Type B pancreatic cell (in vitro differentiated cells): ENCODE results near the gene MADD. TPM values are rescaled to one million over a fixed set of nuclear protein-coding genes. Genes with fewer than 3 reads are reported as not detected.

Experiments used
- DNase-seq: peaks from one replicate; pipeline ENCODE4 v3.0.0; 2021; ENCODE audit warnings: mixed read lengths; ENCODE audit not compliant: unreplicated experiment; ENCODE audit errors: extremely low spot score
- H3K27ac Mint-ChIP-seq: 2 replicates; pipeline ENCODE4 v1.8.0; 2021; ENCODE audit warnings: mild to moderate bottlenecking, mixed read lengths
- H3K27me3 Mint-ChIP-seq: 2 replicates; pipeline ENCODE4 v1.8.0; 2021; ENCODE audit warnings: mixed read lengths
- H3K36me3 Mint-ChIP-seq: 2 replicates; pipeline ENCODE4 v1.8.0; 2021; ENCODE audit warnings: mixed read lengths
- H3K4me1 Mint-ChIP-seq: one replicate; pipeline ENCODE4 v1.8.0; 2021; ENCODE audit warnings: mixed read lengths; ENCODE audit not compliant: unreplicated experiment
- H3K4me3 Mint-ChIP-seq: 2 replicates; pipeline ENCODE4 v1.8.0; 2021; ENCODE audit warnings: mild to moderate bottlenecking, mixed read lengths
- H3K9me3 Mint-ChIP-seq: 2 replicates; pipeline ENCODE4 v1.8.0; 2021; ENCODE audit warnings: mixed read lengths
- total RNA-seq: library from RNA; stranded (reverse); gene quantifications from 2 replicates; pipeline ENCODE4 v1.2.1, GENCODE V29; 2021; ENCODE audit warnings: low replicate concordance
- TF ChIP-seq, protein P1 (sequence below): fragments of 200-600 bp; sonication (generic); conservative IDR thresholded peaks from 2 replicates; pipeline ENCODE4 v1.5.0; 2021; ENCODE audit warnings: antibody characterized with exemption, mild to moderate bottlenecking

MADD gene
- total RNA-seq, 1 donor from 2014 or later = 47.7 TPM

DNA sequence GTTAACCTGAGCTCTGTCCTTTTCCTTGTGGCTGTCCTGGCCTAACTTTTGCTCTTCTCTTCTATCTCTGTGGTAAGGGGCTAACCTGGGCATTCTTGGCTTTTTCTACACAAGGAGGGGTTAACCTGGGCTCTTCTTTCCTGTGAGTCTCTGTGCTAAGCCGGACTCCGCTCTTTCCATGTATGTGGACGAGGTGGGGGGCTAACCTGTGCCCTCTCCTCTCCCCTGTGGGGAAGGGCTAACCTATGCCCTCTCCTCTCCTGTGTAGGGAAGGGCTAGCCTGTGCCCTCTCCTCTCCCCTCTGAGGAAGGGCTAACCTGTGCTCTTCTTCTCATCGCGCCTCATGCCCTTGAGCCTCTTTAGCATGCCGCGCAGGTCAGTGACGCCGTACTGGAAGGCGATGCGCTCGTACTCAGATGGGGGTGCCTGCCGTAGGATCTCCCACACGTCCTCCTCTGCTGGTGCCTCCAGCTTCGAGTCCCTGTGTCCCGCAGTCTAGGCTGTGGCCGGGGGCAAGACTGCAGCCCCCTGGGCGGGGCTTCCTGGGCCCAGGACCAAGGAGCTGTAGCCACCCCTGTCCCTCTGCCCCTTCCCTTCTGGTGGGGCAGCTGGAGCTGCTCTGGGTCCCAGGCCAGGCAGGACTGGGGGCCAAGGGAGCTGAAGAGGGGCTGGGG lies 76.1 kb downstream of the MADD start:
- no peak overlapping the region for H3K4me3 Mint-ChIP-seq
- H3K27me3 Mint-ChIP-seq = no peaks in the 10 kb centered on the region
- peaks cover 12% of the 10 kb centered on the region for H3K4me1 Mint-ChIP-seq
- H3K36me3 Mint-ChIP-seq = no peaks in the 10 kb centered on the region
- DNase-seq = no peak
- no peak overlapping the region for H3K27ac Mint-ChIP-seq
- TF ChIP-seq, protein P1, sequence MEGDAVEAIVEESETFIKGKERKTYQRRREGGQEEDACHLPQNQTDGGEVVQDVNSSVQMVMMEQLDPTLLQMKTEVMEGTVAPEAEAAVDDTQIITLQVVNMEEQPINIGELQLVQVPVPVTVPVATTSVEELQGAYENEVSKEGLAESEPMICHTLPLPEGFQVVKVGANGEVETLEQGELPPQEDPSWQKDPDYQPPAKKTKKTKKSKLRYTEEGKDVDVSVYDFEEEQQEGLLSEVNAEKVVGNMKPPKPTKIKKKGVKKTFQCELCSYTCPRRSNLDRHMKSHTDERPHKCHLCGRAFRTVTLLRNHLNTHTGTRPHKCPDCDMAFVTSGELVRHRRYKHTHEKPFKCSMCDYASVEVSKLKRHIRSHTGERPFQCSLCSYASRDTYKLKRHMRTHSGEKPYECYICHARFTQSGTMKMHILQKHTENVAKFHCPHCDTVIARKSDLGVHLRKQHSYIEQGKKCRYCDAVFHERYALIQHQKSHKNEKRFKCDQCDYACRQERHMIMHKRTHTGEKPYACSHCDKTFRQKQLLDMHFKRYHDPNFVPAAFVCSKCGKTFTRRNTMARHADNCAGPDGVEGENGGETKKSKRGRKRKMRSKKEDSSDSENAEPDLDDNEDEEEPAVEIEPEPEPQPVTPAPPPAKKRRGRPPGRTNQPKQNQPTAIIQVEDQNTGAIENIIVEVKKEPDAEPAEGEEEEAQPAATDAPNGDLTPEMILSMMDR = no peak
- H3K9me3 Mint-ChIP-seq = no peaks in the 10 kb centered on the region

DNA sequence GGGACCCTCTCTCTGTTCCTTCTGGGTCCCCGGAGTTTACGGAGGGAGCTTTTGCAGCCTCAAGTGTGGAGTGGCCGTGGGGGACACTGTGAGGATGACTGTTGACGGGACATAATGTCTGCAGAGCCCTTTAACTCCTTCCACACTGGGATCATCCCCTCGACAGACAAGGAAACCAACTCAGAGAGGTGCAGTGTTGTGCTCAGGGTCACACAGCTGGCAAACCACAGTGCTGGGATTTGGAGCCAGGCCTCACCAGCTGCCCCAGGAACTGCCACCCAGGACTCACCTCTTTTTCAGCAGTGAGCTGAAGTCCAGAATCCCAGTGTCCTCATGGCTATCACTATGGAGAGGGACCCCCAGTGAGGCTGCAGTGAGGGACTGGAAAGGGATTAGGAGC lies 77.2 kb downstream of the MADD start:
- H3K4me1 Mint-ChIP-seq = peaks cover 5% of the 10 kb centered on the region
- no peak overlapping the region for H3K4me3 Mint-ChIP-seq
- TF ChIP-seq, protein P1 = no peak
- H3K27me3 Mint-ChIP-seq = no peaks in the 10 kb centered on the region
- no peaks in the 10 kb centered on the region for H3K9me3 Mint-ChIP-seq
- no peaks in the 10 kb centered on the region for H3K36me3 Mint-ChIP-seq
- no peak for DNase-seq
- no peak overlapping the region for H3K27ac Mint-ChIP-seq

GRCh38 chr11:47348131-47348802 lies 78.3 kb downstream of the MADD start:
- DNase-seq = no peak
- peaks cover 5% of the 10 kb centered on the region for H3K4me1 Mint-ChIP-seq
- no peaks in the 10 kb centered on the region for H3K9me3 Mint-ChIP-seq
- H3K4me3 Mint-ChIP-seq = no peak overlapping the region
- TF ChIP-seq, protein P1 = no peak
- H3K27me3 Mint-ChIP-seq = no peaks in the 10 kb centered on the region
- no peaks in the 10 kb centered on the region for H3K36me3 Mint-ChIP-seq
- H3K27ac Mint-ChIP-seq = no peak overlapping the region

GRCh38 chr11:47348859-47349258 lies 78.9 kb downstream of the MADD start:
- no peaks in the 10 kb centered on the region for H3K9me3 Mint-ChIP-seq
- DNase-seq = no peak

DNA sequence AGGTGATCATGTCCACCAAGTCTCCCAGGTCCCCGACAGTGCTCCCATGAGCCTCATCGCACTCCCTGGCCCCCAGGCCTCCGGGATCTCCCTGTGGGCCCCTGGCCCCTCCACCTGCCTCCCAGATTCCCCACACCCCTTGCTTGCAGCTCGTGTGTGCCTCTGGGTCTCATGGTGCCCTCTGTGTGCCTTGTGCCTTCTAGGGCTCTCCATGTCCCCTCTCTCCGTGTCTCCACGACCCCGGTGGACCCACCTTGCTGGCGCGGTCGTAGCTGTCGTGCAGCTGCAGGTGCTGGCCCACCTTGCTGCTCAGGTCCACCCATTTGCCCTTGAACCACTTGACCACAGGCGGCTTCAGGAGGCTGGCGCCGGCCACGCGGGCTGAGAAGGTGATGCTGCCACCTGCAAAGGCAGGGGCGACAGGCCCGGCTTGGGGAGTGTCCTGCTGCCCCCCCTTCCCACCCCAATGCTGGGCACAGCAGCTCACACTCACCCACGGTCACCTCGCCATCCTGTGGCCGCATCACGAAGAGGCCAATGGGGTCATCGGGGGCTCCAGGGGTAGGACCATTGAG lies 79.7 kb downstream of the MADD start:
- Mint-ChIP-seq H3K27me3 (no peaks in the 10 kb centered on the region), H3K9me3 (no peaks in the 10 kb centered on the region), H3K36me3 (no peaks in the 10 kb centered on the region), H3K4me1 (peaks cover 5% of the 10 kb centered on the region), H3K4me3 (no peak overlapping the region), H3K27ac (no peak overlapping the region)
- DNase-seq = no peak
- TF ChIP-seq, protein P1 = no peak

More at GRCh38 chr11:47348859-47349258, 78.9 kb downstream of the MADD start:
- TF ChIP-seq, protein P1 = peak; percentile 60
- Mint-ChIP-seq H3K27me3 (no peaks in the 10 kb centered on the region), H3K4me3 (no peak overlapping the region), H3K27ac (peak overlapping the region; percentile 34), H3K4me1 (peaks cover 5% of the 10 kb centered on the region), H3K36me3 (no peaks in the 10 kb centered on the region)
